ENCODE data around the gene ANKRD13A. TPM values are rescaled to one million over a fixed set of nuclear protein-coding genes. Genes with fewer than 3 reads are reported as not detected.
"Not testable (repeated sequence)": the region's sequence is repeated elsewhere in the genome, so short reads cannot be mapped to it uniquely, and the experiment has no call there.

ANKRD13A gene
- total RNA-seq, 4 donors from 2014 or later = 96.1 to 189 (median 115) TPM

DNA sequence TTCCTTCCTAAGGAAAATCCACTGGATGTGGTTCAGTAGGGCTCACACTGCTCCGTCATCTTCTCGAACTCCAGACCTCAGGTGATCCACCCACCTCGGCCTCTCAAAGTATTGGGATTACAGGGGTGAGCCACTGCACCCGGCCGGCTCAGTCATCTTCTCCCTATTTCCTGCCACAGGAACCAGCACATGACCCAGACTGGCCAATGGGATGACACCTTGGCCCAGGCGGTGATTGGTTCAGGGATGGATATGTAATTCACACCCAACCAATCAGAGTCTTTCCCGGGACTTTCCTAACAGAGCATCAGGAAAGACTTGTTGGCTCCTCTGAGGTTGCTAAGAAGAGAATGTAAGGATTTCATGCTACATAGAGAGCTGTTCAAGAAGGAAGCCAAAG, 68.3 kb downstream of the ANKRD13A start:
- intact Hi-C loops (cut with DNase I; ENCODE audit: low total_unique reads) = no loop called here
- no peaks in the 10 kb centered on the region for H3K36me3 ChIP-seq
- no peaks in the 10 kb centered on the region for H3K27me3 ChIP-seq
- 86 to 91% methylated on average over 7 of the region's 7 CpGs for WGBS, 2 donors (ENCODE audit: low coverage in 1 of 2)
- TF ChIP-seq, protein P1, sequence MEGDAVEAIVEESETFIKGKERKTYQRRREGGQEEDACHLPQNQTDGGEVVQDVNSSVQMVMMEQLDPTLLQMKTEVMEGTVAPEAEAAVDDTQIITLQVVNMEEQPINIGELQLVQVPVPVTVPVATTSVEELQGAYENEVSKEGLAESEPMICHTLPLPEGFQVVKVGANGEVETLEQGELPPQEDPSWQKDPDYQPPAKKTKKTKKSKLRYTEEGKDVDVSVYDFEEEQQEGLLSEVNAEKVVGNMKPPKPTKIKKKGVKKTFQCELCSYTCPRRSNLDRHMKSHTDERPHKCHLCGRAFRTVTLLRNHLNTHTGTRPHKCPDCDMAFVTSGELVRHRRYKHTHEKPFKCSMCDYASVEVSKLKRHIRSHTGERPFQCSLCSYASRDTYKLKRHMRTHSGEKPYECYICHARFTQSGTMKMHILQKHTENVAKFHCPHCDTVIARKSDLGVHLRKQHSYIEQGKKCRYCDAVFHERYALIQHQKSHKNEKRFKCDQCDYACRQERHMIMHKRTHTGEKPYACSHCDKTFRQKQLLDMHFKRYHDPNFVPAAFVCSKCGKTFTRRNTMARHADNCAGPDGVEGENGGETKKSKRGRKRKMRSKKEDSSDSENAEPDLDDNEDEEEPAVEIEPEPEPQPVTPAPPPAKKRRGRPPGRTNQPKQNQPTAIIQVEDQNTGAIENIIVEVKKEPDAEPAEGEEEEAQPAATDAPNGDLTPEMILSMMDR (IDR thresholded peaks at IDR 0.05) = no peak
- no peak for TF ChIP-seq POLR2A (IDR thresholded peaks at IDR 0.05)
- no peak for TF ChIP-seq EP300 (IDR thresholded peaks at IDR 0.05; ENCODE audit: low read depth)
- TF ChIP-seq POLR2AphosphoS5 (IDR thresholded peaks at IDR 0.05) = no peak
- in situ Hi-C loops (cut with MboI; ENCODE audit: low pct_ligation_motif_present in 1 of 4, low pct_unique_long_range_greater_than_20kb in 1 of 4, low sequenced_read_pairs in 3 of 4) = no loop called here
- no peaks in the 10 kb centered on the region for H3K9me3 ChIP-seq
- no peak overlapping the region for H3K27ac ChIP-seq
- no peak overlapping the region for H3K4me3 ChIP-seq
- H3K4me1 ChIP-seq = no peaks in the 10 kb centered on the region
- no peak for DNase-seq

DNA sequence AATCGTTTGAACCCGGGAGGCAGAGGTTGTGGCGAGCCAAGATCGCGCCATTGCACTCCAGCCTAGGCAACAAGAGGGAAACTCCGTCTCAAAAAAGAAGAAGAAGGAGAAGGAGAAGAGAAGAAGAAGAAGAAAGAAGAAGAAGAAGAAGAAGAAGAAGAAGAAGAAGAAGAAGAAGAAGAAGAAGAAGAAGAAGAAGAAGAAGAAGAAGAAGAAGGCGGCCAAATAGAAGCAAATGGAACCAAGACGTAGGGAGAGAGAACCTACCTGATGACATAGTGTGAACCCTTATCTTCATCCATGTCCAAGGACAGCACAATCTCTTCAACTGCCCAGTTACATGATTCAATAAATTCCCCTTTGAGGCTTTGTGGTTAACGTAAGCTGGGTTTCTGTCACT, 68.9 kb downstream of the ANKRD13A start:
- H3K9me3 ChIP-seq; H3K4me1 ChIP-seq; in situ Hi-C loops (cut with MboI; ENCODE audit: low pct_ligation_motif_present in 1 of 4, low pct_unique_long_range_greater_than_20kb in 1 of 4, low sequenced_read_pairs in 3 of 4); H3K36me3 ChIP-seq; H3K27ac ChIP-seq; H3K27me3 ChIP-seq; DNase-seq; H3K4me3 ChIP-seq; intact Hi-C loops (cut with DNase I; ENCODE audit: low total_unique reads): not testable (repeated sequence)
- WGBS, 2 donors (ENCODE audit: low coverage in 1 of 2) = 90 to 92% methylated on average over 7 to 9 of the region's 9 CpGs

DNA sequence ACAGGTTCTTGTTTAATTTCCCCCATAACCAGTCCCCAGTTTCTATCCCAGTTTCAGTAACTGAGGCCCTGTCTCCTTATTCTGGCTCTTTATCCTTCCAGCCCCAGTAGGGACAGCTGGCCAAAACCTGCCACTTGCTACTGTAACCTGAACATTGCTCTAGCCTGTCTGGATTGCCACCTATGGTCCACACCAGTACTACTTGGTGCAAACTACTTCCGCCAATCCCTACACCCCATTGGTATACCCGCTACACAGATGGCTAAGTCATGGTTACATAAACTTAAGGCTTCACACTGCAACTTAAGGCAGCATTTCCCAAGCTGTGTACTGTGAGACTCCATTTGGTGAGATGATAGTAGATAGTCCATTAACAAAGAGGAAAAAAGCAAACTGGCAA, 69.4 kb downstream of the ANKRD13A start:
- Histone ChIP-seq H3K27ac (no peak overlapping the region), H3K9me3 (no peaks in the 10 kb centered on the region), H3K27me3 (no peaks in the 10 kb centered on the region), H3K4me1 (peaks cover 0 to 9% (median 3%) of the 10 kb centered on the region in 4 donors), H3K4me3 (no peak overlapping the region), H3K36me3 (no peaks in the 10 kb centered on the region)
- no peak for DNase-seq
- intact Hi-C loops (cut with DNase I; ENCODE audit: low total_unique reads) = no loop called here
- TF ChIP-seq EP300 (IDR thresholded peaks at IDR 0.05; ENCODE audit: low read depth) = no peak
- in situ Hi-C loops (cut with MboI; ENCODE audit: low pct_ligation_motif_present in 1 of 4, low pct_unique_long_range_greater_than_20kb in 1 of 4, low sequenced_read_pairs in 3 of 4) = no loop called here
- WGBS, 2 donors (ENCODE audit: low coverage in 1 of 2) = 96 to 100% methylated on average over 2 of the region's 2 CpGs

DNA sequence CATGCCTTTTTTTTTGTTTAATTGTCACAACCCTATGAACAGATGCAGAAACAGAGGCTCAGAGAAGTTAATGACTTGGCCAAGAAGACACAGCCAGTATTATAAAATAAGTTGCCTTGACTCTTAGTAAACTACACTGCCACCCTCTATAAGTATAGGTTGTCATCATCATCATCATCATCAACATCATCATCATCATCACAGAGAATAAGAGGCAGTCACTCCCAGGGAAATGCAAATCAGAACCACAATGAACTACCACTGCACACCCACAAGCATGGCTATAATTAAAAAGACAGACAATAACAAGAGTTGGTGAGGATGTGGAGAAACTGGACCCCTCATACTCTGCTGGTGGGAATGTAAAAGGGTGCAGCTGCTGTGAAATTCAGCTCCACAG, 72.3 kb downstream of the ANKRD13A start:
- H3K36me3 ChIP-seq = no peaks in the 10 kb centered on the region
- H3K27me3 ChIP-seq = no peaks in the 10 kb centered on the region
- in situ Hi-C loops (cut with MboI; ENCODE audit: low pct_ligation_motif_present in 1 of 4, low pct_unique_long_range_greater_than_20kb in 1 of 4, low sequenced_read_pairs in 3 of 4) = no loop called here
- no peak overlapping the region for H3K27ac ChIP-seq
- TF ChIP-seq POLR2A (IDR thresholded peaks at IDR 0.05) = no peak
- intact Hi-C loops (cut with DNase I; ENCODE audit: low total_unique reads) = no loop called here
- no peak for DNase-seq
- no peaks in the 10 kb centered on the region for H3K9me3 ChIP-seq
- H3K4me3 ChIP-seq = no peak overlapping the region
- H3K4me1 ChIP-seq = peaks cover 0 to 13% (median 3%) of the 10 kb centered on the region in 4 donors

DNA sequence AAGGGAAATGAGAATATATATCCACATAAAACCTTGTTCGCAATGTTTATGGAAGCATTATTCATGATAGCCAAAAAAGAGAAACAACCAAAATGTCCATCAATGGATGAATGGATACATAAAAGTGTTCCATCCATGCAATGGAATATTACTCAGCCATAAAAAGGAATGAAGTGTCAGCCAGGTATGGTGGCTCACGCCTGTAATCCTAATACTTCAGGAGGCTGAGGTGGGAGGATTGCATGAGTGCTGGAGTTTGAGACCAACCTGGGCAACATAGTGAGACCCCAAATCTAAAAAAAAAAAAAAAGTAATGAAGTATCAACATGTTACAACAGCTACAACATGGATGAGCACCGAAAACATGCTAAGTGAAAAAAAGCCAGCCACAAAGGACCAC, 72.7 kb downstream of the ANKRD13A start:
- no peak for DNase-seq
- Histone ChIP-seq H3K9me3 (no peaks in the 10 kb centered on the region), H3K4me3 (no peak overlapping the region), H3K4me1 (peaks cover 0 to 13% (median 3%) of the 10 kb centered on the region in 4 donors), H3K27ac (no peak overlapping the region), H3K36me3 (no peaks in the 10 kb centered on the region), H3K27me3 (no peaks in the 10 kb centered on the region)
- 92 to 96% methylated on average over 3 of the region's 3 CpGs for WGBS, 2 donors (ENCODE audit: low coverage in 1 of 2)
- in situ Hi-C loops (cut with MboI; ENCODE audit: low pct_ligation_motif_present in 1 of 4, low pct_unique_long_range_greater_than_20kb in 1 of 4, low sequenced_read_pairs in 3 of 4) = no loop called here
- TF ChIP-seq POLR2A (IDR thresholded peaks at IDR 0.05) (no peak), POLR2AphosphoS5 (IDR thresholded peaks at IDR 0.05) (no peak), EP300 (IDR thresholded peaks at IDR 0.05; ENCODE audit: low read depth) (no peak)
- TF ChIP-seq, protein P1 (IDR thresholded peaks at IDR 0.05) = no peak
- intact Hi-C loops (cut with DNase I; ENCODE audit: low total_unique reads) = no loop called here

DNA sequence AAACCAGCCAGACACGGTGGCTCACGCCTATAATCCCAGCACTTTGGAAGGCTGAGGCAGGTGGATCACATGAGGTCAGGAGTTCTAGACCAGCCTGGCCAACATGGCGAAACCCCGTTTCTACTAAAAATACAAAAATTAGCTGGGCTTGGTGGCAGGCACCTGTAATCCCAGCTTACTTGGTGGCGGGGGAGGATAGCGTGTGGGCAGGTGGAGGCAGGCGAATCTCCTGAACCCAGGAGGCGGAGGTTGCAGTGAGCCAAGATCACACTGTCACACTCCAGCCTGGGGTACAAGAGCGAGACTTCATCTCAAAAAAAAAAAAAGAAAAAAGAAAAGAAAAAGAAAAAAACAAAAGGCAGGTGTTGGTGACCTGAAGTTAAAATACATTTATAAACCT, 73.4 kb downstream of the ANKRD13A start:
- intact Hi-C loops (cut with DNase I; ENCODE audit: low total_unique reads) = not testable (repeated sequence)
- peak overlapping the region in 2 of 4 donors; percentile 41 to 53 for H3K27ac ChIP-seq

More for the DNA sequence above, 73.4 kb downstream of the ANKRD13A start:
- Histone ChIP-seq H3K4me3 (peak overlapping the region in 2 of 4 donors; percentile 24 to 45), H3K4me1 (peaks cover 0 to 13% (median 3%) of the 10 kb centered on the region in 4 donors)
- H3K9me3 ChIP-seq; H3K36me3 ChIP-seq; H3K27me3 ChIP-seq; in situ Hi-C loops (cut with MboI; ENCODE audit: low pct_ligation_motif_present in 1 of 4, low pct_unique_long_range_greater_than_20kb in 1 of 4, low sequenced_read_pairs in 3 of 4); DNase-seq: not testable (repeated sequence)
- 67 to 81% methylated on average over 1 to 9 of the region's 9 CpGs for WGBS, 2 donors (ENCODE audit: low coverage in 1 of 2)

Measured in transverse colon (tissue), 4 donors.